Measurements from ENCODE around the gene CHST7. TPM values are rescaled to one million over a fixed set of nuclear protein-coding genes. Genes with fewer than 3 reads are reported as not detected.

Gene CHST7
- total and polyA plus RNA-seq, 2 of the 8 experiments (the other 6 are each of a cell fraction or from before 2014, with no cell fraction given), result 7.9 to 14.1 TPM

GRCh38 chrX:46624090-46624786 lies 50.7 kb downstream of the CHST7 start:
- DNase-seq (ENCODE audit: low read depth in 1 of 2, low spot score in 2 of 2) (no peak), FAIRE-seq (no peak)
- POLR2A ChIA-PET (ENCODE audit: partially characterized antibody), result no interaction called here
- TF ChIP-seq CEBPB (IDR thresholded peaks at IDR 0.05; ENCODE audit: low read depth, low read length), result no peak
- TF ChIP-seq MAX (IDR thresholded peaks at IDR 0.05), result no peak
- TF ChIP-seq SIRT6 (IDR thresholded peaks at IDR 0.05; ENCODE audit: low read length), result no peak
- no peak for TF ChIP-seq GABPA (IDR thresholded peaks at IDR 0.05; ENCODE audit: borderline replicate concordance, insufficient read depth, low read length)
- no peak for TF ChIP-seq NRF1 (IDR thresholded peaks at IDR 0.05; ENCODE audit: low read depth, low read length)
- TF ChIP-seq KDM4A (IDR thresholded peaks at IDR 0.05; ENCODE audit: low read depth, low read length, severe bottlenecking), result no peak
- no peak for TF ChIP-seq TEAD4 (IDR thresholded peaks at IDR 0.05; ENCODE audit: low read depth, low read length)
- no peak for TF ChIP-seq POU5F1 (IDR thresholded peaks at IDR 0.05; ENCODE audit: low read depth, low read length)
- no peak for TF ChIP-seq USF2 (IDR thresholded peaks at IDR 0.05; ENCODE audit: low read length)
- TF ChIP-seq CBX5 (IDR thresholded peaks at IDR 0.05; ENCODE audit: low read depth, low read length), result no peak
- TF ChIP-seq RFX5 (IDR thresholded peaks at IDR 0.05; ENCODE audit: borderline replicate concordance, low read depth, low read length), result no peak
- TF ChIP-seq SIN3A (conservative IDR thresholded peaks at IDR 0.05 in 1 of 2, IDR thresholded peaks at IDR 0.05 in 1 of 2; ENCODE audit: low read depth in 1 of 2, low read length in 2 of 2), result no peak

More at GRCh38 chrX:46624090-46624786, 50.7 kb downstream of the CHST7 start:
- Histone ChIP-seq H3K18ac (ENCODE audit: extremely low read depth, low read length) (no peak overlapping the region), H3K9me3 (ENCODE audit: insufficient read depth in 2 of 2, low read depth in 1 of 2, low read length in 1 of 2) (no peaks in the 10 kb centered on the region), H2BK120ac (replicated peaks; ENCODE audit: low read depth, low read length) (no peak overlapping the region), H3K14ac (ENCODE audit: insufficient read length) (no peak overlapping the region), H4K20me1 (replicated peaks in 1 of 2; ENCODE audit: control insufficient read depth in 1 of 2, insufficient read depth in 2 of 2, low read length in 2 of 2) (peaks cover 0 to 1% of the 10 kb centered on the region in 2 experiments), H3K4me2 (ENCODE audit: insufficient read depth in 1 of 2, low read depth in 2 of 2, low read length in 2 of 2) (no peak overlapping the region), H3K9ac (replicated peaks in 1 of 4; ENCODE audit: extremely low read depth in 1 of 4, low read depth in 3 of 4, low read length in 3 of 4) (no peak overlapping the region), H3K4me3 (ENCODE audit: extremely low read depth in 1 of 4, insufficient read depth in 2 of 4, low read depth in 3 of 4, low read length in 4 of 4) (no peak overlapping the region), H2BK5ac (ENCODE audit: low read depth, low read length) (no peak overlapping the region), H3K4ac (replicated peaks; ENCODE audit: insufficient read length, low read depth, low read length) (no peak overlapping the region), H3K23ac (ENCODE audit: insufficient read length) (no peak overlapping the region), H3K79me2 (ENCODE audit: control insufficient read depth in 1 of 2, insufficient read depth in 2 of 2, low read length in 2 of 2) (no peaks in the 10 kb centered on the region), H3K79me1 (ENCODE audit: low read depth, low read length) (no peaks in the 10 kb centered on the region), H3K36me3 (ENCODE audit: control insufficient read depth in 2 of 4, insufficient read depth in 4 of 4, low read length in 3 of 4) (peaks cover 0 to 14% (median 2%) of the 10 kb centered on the region in 4 experiments; a peak in 2 of 8 replicates), H4K8ac (ENCODE audit: extremely low read depth, insufficient read depth, low read length) (no peak overlapping the region), H3K4me1 (replicated peaks in 1 of 4; ENCODE audit: control insufficient read depth in 3 of 4, insufficient read depth in 4 of 4, low read length in 3 of 4) (peaks cover 0 to 5% (median 2%) of the 10 kb centered on the region in 4 experiments; a peak in 2 of 7 replicates), H2BK12ac (ENCODE audit: low read depth, low read length) (no peak overlapping the region), H2AK5ac (ENCODE audit: low read depth, low read length) (no peak overlapping the region), H2BK15ac (ENCODE audit: low read length) (no peak overlapping the region), H3K27ac (ENCODE audit: low read depth, low read length) (no peak overlapping the region), H3K23me2 (ENCODE audit: low read depth, low read length) (no peaks in the 10 kb centered on the region), H4K91ac (replicated peaks; ENCODE audit: insufficient read length, low read length) (no peak overlapping the region), H4K5ac (ENCODE audit: insufficient read length, low read depth, low read length) (no peak overlapping the region), H2AFZ (ENCODE audit: low read length) (no peak overlapping the region), H3K56ac (replicated peaks; ENCODE audit: insufficient read length, low read depth, low read length) (no peak overlapping the region), H3K27me3 (replicated peaks in 1 of 4; ENCODE audit: control insufficient read depth in 3 of 4, extremely low read depth in 1 of 4, insufficient read depth in 3 of 4, low read length in 3 of 4) (no peaks in the 10 kb centered on the region), H2BK20ac (ENCODE audit: low read length) (no peak overlapping the region)
- CTCF ChIA-PET (ENCODE audit: partially characterized antibody), result interaction anchor here (0.6 kb wide), 1 partner anchor 7 kb away, joined by 3 read pairs; no protein-coding TSS in a partner anchor
- 94% methylated on average over 2 of the region's 6 CpGs; no CpG with 5 or more reads in 1 of the 2 experiments for WGBS, 2 experiments (ENCODE audit: extremely low coverage in 1 of 2, insufficient coverage in 1 of 2, insufficient read length in 1 of 2, insufficient replicate concordance in 2 of 2, low coverage in 1 of 2, low lambda C conversion rate in 2 of 2, missing lambda C conversion rate in 1 of 2)

All from H1 (cell line).